ENCODE results near the gene DBN1.

DNA sequence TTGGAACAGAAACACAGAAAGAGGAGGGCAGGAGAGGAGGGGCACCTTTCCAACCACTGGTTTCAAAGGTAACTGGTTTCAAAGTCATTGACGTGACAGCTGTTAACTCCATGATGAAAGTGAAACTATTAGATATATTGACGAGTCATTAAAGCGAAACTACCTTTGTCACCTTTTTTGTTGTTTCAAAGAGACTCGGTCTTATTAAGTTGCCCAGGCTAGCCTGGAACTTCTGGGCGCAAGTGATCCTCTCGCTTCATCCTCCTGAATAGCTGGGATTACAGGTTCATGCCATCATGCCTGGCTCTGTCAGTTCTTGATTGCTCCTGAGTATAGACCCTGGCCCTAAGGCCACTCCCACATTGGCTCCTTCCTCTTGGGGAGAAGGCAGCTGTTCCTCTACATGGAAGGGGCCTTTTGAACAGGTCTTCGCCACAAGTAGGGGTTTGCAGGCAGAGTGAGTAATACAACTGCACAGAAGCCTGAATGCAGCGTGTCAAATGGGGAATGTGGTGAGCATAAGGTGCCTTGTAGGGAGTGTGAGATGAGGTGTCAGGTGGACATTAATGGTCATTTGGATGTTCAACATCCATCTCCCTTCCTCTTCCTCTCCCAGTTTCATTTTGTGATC, 60.7 kb downstream of the DBN1 start:
- TF ChIP-seq, protein P1, sequence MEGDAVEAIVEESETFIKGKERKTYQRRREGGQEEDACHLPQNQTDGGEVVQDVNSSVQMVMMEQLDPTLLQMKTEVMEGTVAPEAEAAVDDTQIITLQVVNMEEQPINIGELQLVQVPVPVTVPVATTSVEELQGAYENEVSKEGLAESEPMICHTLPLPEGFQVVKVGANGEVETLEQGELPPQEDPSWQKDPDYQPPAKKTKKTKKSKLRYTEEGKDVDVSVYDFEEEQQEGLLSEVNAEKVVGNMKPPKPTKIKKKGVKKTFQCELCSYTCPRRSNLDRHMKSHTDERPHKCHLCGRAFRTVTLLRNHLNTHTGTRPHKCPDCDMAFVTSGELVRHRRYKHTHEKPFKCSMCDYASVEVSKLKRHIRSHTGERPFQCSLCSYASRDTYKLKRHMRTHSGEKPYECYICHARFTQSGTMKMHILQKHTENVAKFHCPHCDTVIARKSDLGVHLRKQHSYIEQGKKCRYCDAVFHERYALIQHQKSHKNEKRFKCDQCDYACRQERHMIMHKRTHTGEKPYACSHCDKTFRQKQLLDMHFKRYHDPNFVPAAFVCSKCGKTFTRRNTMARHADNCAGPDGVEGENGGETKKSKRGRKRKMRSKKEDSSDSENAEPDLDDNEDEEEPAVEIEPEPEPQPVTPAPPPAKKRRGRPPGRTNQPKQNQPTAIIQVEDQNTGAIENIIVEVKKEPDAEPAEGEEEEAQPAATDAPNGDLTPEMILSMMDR (IDR thresholded peaks at IDR 0.05 in 8 of 11, conservative IDR thresholded peaks at IDR 0.05 in 3 of 11), result no peak
- TF ChIP-seq POLR2AphosphoS5 (IDR thresholded peaks at IDR 0.05) (no peak), POLR2A (IDR thresholded peaks at IDR 0.05) (no peak)
